Measurements from ENCODE around the gene ACO2.

Gene ACO2

GRCh38 chr22:41507330-41508063 is 38.6 kb downstream of the ACO2 start:
- no peaks in the 10 kb centered on the region for H3K9me3 ChIP-seq (ENCODE audit: severe bottlenecking)
- peaks cover 1% of the 10 kb centered on the region for H3K4me1 ChIP-seq (ENCODE audit: insufficient read depth, poor library complexity, severe bottlenecking)
- ATAC-seq (ENCODE audit: low read depth), result no peak
- H3K36me3 ChIP-seq (ENCODE audit: low read depth), result peaks cover 27% of the 10 kb centered on the region
- TF ChIP-seq CTCF (IDR thresholded peaks at IDR 0.05; ENCODE audit: poor library complexity, severe bottlenecking), result no peak
- H3K27ac ChIP-seq (ENCODE audit: poor library complexity, severe bottlenecking), result no peak overlapping the region
- no peak overlapping the region for H3K4me3 ChIP-seq (ENCODE audit: severe bottlenecking)
- DNase-seq (ENCODE audit: low spot score), result no peak
- no peaks in the 10 kb centered on the region for H3K27me3 ChIP-seq (ENCODE audit: insufficient read depth, poor library complexity, severe bottlenecking)

GRCh38 chr22:41508770-41509170 is 39.9 kb downstream of the ACO2 start:
- ATAC-seq (ENCODE audit: low read depth), result no peak

GRCh38 chr22:41511521-41511968 is 42.6 kb downstream of the ACO2 start:
- Histone ChIP-seq H3K36me3 (ENCODE audit: low read depth) (peaks cover 43% of the 10 kb centered on the region), H3K4me1 (ENCODE audit: insufficient read depth, poor library complexity, severe bottlenecking) (peaks cover 9% of the 10 kb centered on the region), H3K4me3 (ENCODE audit: severe bottlenecking) (no peak overlapping the region), H3K27me3 (ENCODE audit: insufficient read depth, poor library complexity, severe bottlenecking) (no peaks in the 10 kb centered on the region), H3K9me3 (ENCODE audit: severe bottlenecking) (no peaks in the 10 kb centered on the region), H3K27ac (ENCODE audit: poor library complexity, severe bottlenecking) (peak overlapping the region; percentile 21)
- ATAC-seq (ENCODE audit: low read depth) (no peak), DNase-seq (ENCODE audit: low spot score) (no peak)
- TF ChIP-seq CTCF (IDR thresholded peaks at IDR 0.05; ENCODE audit: poor library complexity, severe bottlenecking), result no peak

More at GRCh38 chr22:41508770-41509170, 39.9 kb downstream of the ACO2 start:
- H3K27ac ChIP-seq (ENCODE audit: poor library complexity, severe bottlenecking), result no peak overlapping the region
- no peaks in the 10 kb centered on the region for H3K27me3 ChIP-seq (ENCODE audit: insufficient read depth, poor library complexity, severe bottlenecking)
- TF ChIP-seq CTCF (IDR thresholded peaks at IDR 0.05; ENCODE audit: poor library complexity, severe bottlenecking), result no peak
- no peaks in the 10 kb centered on the region for H3K9me3 ChIP-seq (ENCODE audit: severe bottlenecking)
- H3K4me3 ChIP-seq (ENCODE audit: severe bottlenecking), result no peak overlapping the region
- H3K36me3 ChIP-seq (ENCODE audit: low read depth), result peaks cover 26% of the 10 kb centered on the region
- no peak for DNase-seq (ENCODE audit: low spot score)
- H3K4me1 ChIP-seq (ENCODE audit: insufficient read depth, poor library complexity, severe bottlenecking), result peaks cover 9% of the 10 kb centered on the region

DNA sequence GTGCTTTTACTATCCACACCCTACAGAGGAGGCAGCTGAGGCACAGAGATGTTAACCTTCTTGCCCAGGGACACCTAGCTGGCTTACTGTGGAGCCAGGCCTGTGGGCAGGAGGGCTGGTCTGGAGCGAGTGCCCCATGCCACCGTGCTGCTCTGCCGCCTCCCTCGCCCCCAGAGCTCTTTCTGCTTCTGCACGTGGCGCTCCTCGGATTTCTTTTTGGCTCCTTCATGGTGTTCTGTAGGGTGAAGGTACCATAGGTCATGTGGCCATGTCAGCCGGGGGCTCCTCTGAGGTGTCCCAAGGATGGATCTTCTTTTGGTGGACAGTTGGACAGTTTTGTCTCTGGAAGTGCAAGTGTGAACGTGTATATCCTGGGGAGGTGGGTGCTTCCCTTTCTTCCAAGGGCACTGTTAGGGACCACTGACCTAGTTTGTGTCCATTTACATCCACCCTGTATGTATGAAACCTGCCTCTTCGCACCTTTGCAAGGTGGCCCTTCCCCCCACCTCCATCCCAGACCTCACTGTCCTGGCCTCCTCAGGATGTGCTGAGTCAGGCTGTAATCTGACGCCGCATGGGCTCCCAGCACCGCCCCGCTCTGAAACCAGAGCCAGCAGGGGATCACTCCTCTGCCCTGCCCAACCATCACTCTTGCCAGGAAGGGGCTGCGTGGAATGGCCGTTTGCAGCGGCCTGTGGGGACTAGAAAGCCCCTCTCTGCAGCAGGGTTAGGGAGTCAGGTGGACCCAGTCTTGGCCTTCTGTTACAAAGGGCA is 43.7 kb downstream of the ACO2 start:
- no peak for DNase-seq (ENCODE audit: low spot score)

More for the DNA sequence above, 43.7 kb downstream of the ACO2 start:
- H3K4me3 ChIP-seq (ENCODE audit: severe bottlenecking), result no peak overlapping the region
- peaks cover 51% of the 10 kb centered on the region for H3K36me3 ChIP-seq (ENCODE audit: low read depth)
- peaks cover 9% of the 10 kb centered on the region for H3K4me1 ChIP-seq (ENCODE audit: insufficient read depth, poor library complexity, severe bottlenecking)
- H3K27ac ChIP-seq (ENCODE audit: poor library complexity, severe bottlenecking), result peak overlapping the region; percentile 21
- no peaks in the 10 kb centered on the region for H3K9me3 ChIP-seq (ENCODE audit: severe bottlenecking)
- ATAC-seq (ENCODE audit: low read depth), result peak; percentile 97
- no peak for TF ChIP-seq CTCF (IDR thresholded peaks at IDR 0.05; ENCODE audit: poor library complexity, severe bottlenecking)
- no peaks in the 10 kb centered on the region for H3K27me3 ChIP-seq (ENCODE audit: insufficient read depth, poor library complexity, severe bottlenecking)
